ENCODE measurements around the gene TPK1.
"Not testable (repeated sequence)": the region's sequence is repeated elsewhere in the genome, so short reads cannot be mapped to it uniquely, and the experiment has no call there.

TPK1 gene

DNA sequence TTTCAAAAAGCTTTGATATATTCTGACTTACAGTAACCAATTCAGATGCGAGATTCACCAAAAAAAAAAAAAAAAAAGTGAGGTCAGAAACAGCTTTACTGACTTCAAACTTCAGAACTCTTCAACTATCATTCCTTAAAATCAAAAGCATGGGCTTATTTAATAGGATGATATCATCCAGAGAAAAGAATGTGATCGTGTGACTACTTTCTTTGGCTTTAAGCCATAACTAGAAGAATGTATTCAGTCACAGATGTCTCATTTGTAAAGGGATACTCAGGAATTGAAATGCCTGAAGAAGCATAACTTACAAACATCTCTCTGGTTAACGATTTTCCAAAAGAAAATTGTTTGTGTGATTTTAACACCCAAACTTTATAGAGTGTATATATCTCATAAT is 11.5 kb downstream of the TPK1 start:
- DNase-seq (ENCODE audit: low read depth in 2 of 2) = no peak

DNA sequence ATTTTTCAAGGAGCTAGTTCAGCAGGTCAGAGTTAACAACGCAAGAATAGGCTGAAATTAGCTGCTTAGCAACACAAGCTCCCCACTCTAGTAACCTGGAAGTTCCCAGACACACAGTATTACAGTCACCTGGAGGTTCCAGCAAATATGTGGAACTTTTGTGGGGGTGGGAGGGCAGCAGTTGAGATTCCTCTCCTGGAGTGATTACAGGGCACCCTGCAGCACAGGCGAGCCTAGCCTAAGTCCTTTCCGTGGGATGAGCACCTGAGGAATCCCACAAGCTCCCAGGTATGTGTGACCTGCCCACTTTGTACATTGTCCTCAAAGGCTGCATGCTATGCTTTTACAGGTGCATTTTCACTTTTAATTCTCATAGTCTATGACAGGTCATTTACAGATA is 13.6 kb downstream of the TPK1 start:
- DNase-seq (ENCODE audit: low read depth in 2 of 2) = no peak

DNA sequence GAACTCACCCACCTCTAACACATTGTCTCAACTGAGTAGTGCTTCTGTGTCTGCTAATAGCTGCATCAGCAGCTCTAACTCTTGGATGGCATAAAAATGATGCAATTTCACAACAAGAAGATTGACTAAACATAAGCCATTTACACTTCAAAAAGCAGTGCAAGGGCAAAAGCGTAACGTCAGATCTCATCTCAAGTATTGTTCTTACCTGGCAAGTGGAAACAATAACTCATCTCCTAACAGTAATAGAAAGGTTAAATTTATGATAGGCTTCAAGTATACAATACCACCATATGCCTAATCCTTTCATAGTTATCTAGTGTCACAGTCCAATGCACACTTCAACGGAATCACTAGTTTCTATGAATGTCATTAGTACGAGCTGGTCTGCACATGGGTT is 14.8 kb downstream of the TPK1 start:
- DNase-seq (ENCODE audit: low read depth in 2 of 2) = no peak

DNA sequence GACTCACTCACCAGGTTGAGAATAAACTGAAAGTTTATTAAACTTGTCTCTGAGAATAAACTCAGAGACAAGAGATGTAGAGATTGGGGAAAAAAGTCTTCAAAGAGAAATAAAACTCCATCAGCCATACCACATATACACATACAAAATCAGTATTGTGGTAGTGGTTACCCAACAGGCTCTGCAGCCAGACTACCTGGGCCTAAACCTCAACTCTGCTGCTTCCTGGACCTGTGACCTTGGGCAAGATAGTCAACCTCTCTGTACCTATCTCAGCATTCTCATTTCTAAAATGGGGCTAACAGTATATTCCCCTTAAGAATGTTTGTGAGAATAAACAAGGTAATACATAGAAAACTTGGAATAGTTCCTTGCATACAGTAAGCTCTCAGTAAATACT is 15.3 kb downstream of the TPK1 start:
- no peak for DNase-seq (ENCODE audit: low read depth in 2 of 2)

DNA sequence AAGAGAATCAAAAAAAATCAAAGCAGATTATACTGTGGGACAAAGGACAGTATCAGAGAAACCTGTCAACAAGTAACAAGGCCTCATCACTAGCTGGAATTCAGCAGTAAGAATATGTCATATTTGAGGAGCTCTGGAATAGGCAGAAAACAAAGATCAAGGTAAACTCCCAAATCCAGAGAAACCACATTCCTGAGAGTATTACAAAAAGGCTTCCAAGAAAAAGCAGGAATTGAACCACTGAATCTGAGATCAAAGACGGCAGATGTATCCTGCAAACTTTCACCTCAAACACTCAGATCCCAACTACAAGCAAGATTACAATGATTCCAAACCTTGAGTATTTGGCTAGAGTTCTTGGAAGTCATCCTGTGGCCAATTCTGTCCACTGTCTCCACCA is 16.3 kb downstream of the TPK1 start:
- DNase-seq (ENCODE audit: low read depth in 2 of 2) = no peak

DNA sequence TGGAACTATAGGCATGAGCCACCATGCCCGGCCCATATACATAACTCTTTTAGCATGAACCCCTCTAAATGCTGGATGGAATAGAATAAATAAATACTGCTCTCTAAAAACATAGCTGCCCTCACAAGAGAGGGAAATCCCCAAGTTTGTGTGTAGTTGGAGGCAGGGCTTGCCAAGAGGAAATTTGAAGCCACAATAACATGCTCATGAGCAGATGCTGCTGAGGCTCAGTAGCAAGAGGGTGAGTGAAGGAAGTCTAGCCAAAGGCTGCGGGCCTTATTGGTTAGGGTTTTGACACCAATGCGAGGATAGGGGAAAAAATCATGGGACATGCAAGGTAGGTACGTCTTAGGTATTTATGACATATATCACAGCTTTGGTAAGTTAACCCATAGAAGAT is 17.3 kb downstream of the TPK1 start:
- DNase-seq (ENCODE audit: low read depth in 2 of 2) = peak in 1 of 2 donors; percentile 17

DNA sequence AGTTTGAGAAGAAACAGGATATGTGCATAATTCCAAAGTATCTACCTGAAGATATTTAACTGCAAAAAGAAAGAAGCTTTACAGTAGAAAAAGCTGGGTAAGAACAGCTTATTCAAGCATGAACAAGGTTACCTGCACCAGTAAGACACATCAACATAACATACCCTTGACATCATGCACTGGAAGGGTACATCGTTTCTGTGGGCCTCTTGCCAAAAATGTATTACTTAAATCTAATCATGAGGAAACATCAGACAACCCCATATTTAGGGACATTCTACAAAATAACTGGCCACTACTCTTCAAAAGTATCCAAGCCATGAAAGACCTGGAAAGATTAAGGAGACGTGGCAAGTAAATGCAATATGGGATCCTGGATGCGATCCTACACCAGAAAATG is 18.9 kb downstream of the TPK1 start:
- no peak for DNase-seq (ENCODE audit: low read depth in 2 of 2)

DNA sequence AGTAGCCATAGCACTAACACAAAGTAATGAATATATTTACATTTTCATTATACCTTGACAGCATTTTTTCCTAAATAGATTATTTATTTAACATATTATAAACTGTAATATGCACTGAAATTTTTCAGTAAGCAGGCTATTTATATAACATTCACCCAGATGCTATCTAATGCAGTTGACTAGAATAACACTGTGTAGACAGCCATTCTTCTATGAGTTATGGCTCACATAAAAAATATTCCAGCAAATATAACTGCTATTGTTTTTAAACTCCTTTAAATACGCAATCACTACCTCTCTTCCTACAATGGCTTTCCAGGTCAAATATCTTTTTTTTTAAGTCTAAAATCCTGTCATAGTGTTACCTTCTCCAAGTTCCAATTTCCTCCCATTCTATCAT is 21.6 kb downstream of the TPK1 start:
- no peak for DNase-seq (ENCODE audit: low read depth in 2 of 2)

DNA sequence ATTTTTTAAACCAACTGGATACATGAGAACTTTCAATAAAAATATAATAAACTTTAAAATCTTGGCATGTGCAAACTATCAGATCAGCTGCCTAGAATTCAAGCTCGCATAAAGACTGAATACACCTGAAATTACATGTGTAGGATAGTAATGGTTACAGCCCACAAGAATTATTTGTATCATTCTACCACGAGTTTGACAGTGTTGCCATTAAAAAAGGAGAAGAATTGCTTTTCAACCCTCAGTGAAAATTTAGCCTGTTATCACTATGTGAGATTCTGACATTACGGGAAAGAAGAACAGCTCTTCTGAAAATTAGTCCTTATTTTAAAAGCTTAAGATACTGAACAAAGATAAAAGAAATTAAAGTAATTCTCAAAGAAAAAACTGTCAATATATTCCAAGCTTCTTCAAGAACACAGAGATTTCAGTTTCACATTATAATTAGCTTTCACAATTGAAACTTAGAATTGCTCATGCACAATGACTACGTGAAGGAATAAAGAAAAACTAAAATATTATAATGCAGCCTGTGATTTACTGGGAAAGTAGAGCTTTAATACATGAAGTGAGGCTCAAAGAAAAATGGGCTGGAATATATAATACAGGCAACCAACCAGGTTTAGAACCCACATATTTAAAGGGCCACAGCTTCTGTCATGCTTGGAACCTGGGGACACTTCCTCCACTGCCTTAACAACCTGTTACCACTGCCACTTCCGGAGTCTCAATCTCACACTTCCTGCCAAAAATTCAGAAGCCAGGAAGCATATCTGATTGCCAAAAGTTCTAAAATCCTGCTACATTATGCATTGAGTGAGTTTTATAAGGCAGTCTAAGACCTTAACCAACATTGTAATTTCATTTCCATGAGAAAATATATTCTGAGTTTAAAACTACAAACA is 23.2 kb downstream of the TPK1 start:
- peak in 1 of 2 donors; percentile 10 for DNase-seq (ENCODE audit: low read depth in 2 of 2)

DNA sequence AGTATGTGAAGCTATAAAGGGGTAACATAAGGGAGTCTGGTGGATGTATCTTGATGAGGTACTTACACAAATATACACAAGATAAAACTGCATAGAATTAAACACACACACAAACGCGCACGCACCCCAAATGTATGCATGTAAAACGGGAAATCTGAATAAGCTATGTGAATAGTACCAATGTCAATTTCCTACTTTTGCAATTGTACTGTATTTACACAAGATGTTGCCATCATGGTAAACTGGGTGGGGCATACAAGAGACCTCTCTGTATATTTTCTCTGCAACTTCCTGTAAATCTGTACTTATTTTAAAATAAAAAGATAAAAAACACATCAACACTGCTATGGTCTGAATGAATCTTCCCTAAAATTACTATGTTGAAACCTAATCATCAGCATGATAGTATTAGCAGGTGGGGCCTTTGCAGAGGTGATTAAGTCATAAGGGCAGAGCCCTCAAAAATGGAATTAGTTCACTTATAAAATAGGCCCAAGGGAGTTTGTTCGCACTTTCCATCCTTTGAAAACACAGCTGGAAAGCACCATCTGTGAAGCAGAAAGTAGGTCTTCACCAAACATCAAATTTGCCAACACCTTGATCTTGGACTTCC is 30.1 kb downstream of the TPK1 start:
- no peak for DNase-seq (ENCODE audit: low read depth in 2 of 2)

DNA sequence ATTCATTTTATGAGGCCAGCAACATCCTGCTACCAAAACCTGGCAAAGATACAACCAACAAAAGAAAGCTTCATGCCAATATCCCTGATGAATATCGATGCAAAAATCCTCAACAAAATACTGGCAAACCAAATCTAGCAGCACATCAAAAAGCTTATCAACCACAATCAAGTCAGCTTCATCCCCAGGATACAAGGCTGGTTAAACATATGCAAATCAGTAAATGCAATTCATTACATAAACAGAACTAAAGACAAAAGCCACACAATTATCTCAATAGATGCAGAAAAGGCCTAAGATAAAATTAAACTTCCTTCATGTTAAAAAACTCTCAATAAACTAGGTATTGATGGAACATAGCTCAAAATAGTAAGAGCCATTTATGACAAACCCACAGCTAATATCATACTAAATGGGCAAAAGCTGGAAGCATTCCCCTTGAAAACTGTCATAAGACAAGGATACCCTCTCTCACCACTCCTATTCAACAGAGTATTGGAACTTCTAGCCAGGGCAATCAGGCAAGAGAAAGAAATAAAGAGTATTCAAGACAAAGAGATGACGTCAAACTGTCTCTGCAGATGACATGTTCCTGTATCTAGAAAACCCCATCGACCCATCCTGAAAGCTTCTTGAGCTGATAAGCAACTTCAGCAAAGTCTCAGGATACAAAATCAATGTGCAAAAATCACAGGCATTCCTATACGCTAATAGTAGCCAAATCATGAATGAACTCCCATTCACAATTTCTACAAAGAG is 35.0 kb downstream of the TPK1 start:
- not testable (repeated sequence) for DNase-seq (ENCODE audit: low read depth in 2 of 2)

DNA sequence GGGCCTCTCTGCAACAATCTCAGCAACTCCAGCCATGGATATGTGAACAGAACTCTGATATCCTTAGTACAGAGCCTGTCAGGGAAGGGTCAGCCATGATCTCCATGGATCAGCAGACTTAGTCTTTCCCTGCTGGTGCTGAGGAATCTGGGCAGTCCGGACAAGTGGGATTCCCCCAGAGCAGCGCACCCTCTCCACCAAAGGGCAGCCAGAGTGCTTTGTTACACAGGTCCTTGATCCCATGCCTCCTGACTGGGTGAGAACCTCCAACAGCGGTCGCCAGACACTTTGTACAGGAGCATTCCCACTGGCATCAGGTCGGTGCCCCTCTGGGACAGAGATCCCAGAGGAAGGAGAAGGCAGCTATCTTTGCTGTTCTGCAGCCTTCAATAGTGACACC is 38.9 kb downstream of the TPK1 start:
- no peak for DNase-seq (ENCODE audit: low read depth in 2 of 2)

DNA sequence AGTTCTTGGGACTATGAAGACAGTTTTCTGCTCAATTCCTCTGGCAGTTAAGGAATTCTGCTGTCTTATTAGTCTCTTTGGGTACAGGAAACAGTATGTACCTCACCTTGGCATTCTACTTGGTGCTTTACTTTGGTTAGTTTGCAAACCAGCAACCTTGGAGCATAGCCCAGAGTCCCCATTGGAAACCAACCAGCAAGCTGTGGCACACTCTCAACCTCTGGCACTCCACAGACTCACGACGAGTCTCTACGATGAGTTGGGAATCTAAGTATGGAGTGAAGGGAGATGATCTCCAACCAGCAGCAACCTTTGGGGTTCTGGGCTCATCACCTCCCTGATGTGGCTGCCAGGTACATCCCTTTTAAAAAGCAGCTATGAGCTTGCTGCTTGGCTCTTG is 43.8 kb downstream of the TPK1 start:
- DNase-seq (ENCODE audit: low read depth in 2 of 2) = no peak

DNA sequence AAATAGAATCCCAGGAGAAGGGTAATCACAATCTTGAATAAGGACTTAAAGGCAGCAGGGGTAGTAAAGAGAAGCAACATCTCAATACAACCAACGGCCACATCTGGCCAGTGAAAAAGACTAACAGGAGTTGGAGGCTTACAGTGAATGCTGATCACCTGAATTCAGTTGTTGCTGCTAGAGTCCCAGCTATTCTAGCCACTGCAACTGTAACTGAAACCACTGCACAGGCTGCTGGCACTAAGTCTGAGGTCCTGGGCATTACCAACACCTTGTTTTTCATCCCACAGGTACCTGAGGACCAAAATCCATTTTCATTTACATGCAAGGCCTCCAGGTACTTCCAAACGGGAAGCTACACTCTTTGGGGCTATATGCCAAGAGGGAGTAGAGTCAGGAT is 44.4 kb downstream of the TPK1 start:
- DNase-seq (ENCODE audit: low read depth in 2 of 2) = no peak

DNA sequence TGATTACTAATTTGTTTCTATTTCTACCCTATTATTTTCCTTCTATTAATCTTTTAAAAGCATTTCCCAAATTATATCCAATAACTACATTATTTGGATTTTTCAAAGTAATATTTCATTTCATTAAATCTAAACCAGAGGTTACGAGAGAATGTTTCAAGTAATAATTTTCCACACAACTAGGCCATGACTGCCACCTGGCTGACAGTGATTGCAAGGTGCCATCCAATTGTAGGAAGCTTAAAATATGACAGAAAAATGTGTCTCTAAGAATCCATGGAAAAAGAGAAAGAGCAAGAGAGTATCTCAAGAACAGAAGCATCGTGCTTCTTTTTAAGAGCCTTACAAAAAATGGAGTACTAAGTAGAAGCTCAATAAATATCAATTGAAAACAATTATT is 48.7 kb downstream of the TPK1 start:
- DNase-seq (ENCODE audit: low read depth in 2 of 2) = no peak

DNA sequence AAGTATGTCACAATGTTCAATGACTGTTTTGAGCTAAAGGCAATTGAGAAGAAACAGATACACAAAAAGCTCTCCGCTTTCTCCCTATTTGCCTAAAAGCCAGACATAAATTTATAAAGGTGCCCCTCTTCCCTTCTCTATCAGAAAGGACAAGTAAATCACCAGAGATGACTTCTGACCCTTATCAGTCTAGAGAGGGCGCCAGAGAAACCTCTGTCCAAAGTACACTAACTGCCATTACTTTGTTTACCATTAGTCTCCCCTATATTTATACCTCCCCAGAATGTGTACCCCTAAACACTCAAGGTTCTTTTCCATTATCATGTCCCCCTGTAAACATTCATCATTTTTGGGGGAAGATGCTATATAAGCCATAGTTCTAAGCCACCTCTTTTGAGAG is 49.3 kb downstream of the TPK1 start:
- no peak for DNase-seq (ENCODE audit: low read depth in 2 of 2)

DNA sequence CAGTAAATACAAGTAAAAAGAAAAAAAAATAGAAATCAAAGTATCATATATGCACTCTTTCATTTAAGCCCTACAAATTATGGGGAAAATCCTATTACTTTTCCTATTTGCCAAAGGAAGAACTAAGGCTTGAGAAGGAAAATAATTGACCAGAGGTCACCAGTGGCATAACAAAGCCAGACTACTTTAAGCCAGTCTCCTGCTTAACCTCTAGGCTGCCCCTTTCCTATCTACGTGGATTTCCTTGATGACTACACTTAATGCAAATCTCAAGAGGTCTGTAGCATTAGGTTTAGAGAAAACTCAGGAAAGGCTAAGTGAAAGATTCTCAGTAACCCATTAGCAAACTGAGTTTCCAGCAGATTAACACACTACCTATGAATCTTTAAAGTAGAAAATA is 49.8 kb downstream of the TPK1 start:
- no peak for DNase-seq (ENCODE audit: low read depth in 2 of 2)

DNA sequence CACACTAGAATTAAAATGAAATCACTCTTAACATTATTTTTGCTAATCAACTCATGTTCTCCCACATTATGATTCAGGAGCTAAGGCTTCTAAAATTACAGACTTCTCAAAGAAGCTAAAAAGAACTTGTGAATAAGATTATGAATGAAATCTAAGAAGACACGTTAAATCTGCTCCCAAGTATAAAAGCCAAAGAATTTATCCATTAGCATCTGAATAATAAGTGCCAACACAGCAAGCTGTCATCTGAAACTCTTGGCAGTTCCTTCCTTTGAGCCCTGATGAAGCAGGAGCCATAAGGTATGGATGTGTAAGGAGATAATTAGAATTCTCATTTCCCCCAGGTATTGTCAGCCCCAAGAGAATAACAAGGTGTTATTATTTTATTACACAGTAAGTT is 50.3 kb downstream of the TPK1 start:
- no peak for DNase-seq (ENCODE audit: low read depth in 2 of 2)

DNA sequence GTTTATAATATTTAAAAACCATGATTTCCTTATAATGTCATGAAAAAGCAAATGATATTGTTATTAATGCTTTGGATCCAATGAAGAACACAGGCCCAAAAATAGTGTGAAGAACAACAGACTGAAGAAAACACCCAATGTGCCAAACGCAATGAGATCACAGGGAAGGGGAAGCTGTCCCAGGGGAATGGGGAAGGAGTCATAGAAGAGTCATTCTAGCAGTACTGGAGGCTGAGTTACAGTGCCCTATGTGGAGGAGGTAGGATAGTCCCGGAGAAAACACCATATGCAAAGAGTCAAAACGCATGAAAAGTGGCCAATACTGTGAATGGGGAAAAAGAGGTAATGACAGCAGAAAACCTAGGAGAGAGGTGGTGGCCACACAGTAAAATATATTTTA is 50.9 kb downstream of the TPK1 start:
- no peak for DNase-seq (ENCODE audit: low read depth in 2 of 2)

DNA sequence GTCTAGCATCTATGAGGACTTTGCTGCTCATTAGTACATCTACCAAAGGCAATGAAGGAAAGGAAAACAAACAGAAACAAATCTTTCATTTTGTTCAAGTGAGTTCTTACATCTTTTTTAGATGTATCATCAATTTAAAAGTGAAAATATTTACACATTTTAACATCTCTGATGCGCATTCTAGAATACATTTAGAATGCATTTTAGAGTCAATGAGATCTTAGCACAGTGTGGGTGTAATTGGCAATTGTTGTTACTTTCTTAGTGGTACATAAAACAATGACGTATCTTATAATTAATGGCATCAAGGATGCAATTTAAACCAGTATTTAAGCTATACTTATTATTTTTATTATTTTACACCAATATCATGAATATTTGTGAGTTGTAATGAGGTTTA is 51.4 kb downstream of the TPK1 start:
- no peak for DNase-seq (ENCODE audit: low read depth in 2 of 2)

DNA sequence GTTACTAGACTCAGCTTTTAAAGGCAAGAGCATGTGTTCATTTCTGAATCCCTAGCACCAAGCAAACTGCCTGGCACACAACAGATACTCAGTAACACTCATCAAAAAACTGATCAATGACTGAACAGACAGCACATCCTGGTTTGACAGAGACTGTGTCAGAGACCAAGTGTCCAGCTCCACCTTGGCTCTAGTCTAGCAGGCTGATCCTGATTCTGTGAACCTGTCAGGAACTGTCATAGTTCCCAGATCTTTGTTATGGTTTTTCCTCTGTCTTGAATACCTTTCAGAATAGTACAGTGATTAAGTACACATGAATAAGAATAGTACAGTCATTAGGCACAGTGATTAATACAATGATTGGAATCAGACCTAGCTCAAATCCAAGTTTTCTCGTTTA is 53.0 kb downstream of the TPK1 start:
- no peak for DNase-seq (ENCODE audit: low read depth in 2 of 2)

DNA sequence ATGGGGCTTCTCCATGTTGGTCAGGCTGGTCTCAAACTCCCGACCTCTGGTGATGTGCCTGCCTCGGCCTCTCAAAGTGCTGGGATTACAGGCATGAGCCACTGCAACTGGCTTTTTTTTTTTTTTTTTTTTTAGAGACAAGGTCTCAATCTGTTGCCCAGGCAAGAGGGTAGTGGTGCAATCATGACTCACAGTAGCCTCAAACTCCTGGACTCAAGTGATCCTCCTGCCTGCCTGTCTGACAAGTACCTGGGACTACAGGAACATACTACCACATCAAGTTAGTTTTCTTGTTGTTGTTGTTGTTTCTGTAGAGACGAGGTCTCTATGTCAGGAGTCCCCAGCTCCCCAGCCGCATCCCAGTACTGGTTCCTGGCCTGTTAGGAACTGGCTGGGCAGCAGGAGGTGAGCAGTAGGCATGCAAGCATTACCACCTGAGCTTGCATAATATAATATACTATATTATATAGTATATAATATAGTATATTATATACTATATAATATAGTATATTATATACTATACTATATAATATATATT is 55.7 kb downstream of the TPK1 start:
- DNase-seq (ENCODE audit: low read depth in 2 of 2) = no peak

DNA sequence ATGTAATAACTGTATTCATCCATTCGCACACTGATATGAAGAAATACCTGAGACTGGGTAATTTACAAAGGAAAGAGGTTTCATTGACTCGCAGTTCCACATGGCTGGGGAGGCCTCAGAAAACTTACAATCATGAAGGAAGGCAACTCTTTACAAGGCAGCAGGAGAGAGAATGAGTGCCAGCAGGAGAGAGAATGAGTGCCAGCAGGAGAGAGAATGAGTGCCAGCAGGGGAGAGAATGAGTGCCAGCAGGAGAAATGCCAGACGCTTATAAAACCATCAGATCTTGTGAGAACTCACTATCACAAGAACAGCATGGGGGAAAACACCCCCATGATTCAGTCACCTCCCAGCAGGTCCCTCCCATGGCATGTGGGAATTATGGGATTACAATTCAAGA is 58.0 kb downstream of the TPK1 start:
- not testable (repeated sequence) for DNase-seq (ENCODE audit: low read depth in 2 of 2)
